Ammon's horn (tissue), 1 donor: ENCODE data around the gene NOBOX.
"Not testable (repeated sequence)": the region's sequence is repeated elsewhere in the genome, so short reads cannot be mapped to it uniquely, and the experiment has no call there.

Source experiments
- DNase-seq: peaks from one replicate; pipeline ENCODE4 v3.0.0-alpha.2; 2016; ENCODE audit warnings: low spot score

Gene NOBOX

GRCh38 chr7:144391014-144391413 is 12.5 kb downstream of the NOBOX start:
- DNase-seq, result no peak

DNA sequence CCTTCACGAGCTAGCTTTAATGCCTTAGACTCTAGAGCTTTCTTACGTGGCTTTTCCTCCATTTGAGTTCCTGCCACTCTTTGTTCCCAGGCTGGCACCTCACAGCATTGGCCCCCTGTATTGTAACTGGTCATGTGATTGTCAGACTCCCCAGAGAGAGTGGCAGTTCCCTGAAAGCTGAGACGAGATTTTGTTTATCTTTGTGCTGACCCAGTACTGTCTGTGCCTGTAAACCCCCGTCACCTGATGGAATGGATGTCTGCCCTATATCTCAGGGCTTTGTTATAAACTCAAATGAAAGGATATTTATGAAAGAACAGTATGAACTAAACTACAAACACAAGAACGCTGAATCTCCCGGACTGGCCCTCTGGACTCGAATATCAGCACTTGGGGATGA is 13.0 kb downstream of the NOBOX start:
- DNase-seq, result no peak

DNA sequence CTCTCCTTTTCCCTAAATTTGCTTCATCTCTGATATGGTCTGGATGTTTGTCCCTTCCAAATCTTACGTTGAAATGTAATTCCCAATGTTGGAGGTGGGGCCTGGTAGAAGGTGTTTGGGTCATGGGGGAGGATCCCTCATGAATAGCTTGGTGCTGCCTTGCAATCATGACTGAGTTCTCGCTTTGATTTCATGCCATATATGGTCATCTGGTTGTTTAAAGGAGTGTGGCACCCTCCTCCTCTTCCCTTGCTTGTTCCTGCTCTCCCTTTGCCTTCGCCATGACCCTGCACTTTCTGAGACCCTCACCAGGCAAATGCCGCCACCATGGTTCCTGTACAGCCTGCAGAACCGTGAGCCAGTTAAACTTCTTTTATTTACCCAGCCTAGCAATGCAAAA is 14.5 kb downstream of the NOBOX start:
- DNase-seq, result no peak

- DNase-seq, result no peak
Observed at GRCh38 chr7:144386741-144387140, 16.8 kb downstream of the NOBOX start.

DNA sequence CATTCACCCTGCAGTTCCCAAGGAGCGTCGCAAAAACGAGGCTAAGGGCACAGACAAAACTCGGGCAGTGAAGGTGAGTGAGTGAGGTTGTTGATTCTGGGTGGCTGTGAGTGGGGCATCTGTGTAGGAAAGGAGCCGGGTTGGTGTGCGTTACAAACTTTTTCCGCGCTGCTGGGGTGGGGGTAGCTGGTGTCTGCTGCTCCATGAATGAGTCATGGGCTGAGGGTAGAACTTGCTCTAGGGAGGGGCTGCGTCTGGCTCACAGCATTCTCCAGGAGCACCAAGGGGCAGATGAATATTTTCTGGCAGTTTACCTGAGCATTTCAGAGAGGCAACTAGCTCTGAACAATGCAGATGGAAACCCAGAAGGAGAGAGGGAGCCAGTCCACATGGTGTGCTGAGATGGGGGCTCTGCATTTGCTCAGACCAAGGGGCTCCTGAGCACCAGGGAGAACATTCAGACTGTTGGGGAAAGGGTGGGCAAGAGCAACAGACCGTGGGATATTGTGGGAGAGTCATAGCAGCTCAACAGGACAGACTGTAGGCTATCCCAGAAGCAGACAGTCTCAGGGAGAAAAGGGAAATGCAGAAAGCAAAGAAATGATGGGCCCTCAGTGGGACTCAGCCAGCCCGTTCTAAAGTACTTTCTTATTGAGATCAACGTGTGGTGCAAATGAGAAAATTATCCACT is 18.8 kb downstream of the NOBOX start:
- no peak for DNase-seq

GRCh38 chr7:144384071-144384470 is 19.4 kb downstream of the NOBOX start:
- no peak for DNase-seq

GRCh38 chr7:144379776-144380384 is 23.6 kb downstream of the NOBOX start:
- no peak for DNase-seq

GRCh38 chr7:144378651-144379050 is 24.8 kb downstream of the NOBOX start:
- DNase-seq, result no peak

DNA sequence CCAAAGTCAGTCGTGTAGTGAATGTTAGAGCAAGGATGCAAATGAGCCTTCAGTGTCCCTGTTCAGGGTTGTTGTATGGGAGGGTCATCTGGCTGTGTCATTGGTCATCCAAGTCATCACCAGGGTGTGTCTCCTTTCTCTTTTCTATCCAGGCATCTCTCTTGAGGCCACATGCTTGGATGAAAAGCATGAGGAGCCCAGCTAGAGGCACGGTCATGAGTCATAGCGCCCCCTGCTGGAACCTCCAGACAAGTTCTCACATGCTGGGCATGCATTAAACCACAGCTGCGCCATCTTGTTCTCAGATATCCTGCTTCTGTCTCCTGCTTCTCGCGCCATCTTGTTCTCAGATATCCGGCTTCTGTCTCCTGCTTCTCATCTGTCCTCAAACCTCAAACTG is 34.3 kb downstream of the NOBOX start:
- not testable (repeated sequence) for DNase-seq

DNA sequence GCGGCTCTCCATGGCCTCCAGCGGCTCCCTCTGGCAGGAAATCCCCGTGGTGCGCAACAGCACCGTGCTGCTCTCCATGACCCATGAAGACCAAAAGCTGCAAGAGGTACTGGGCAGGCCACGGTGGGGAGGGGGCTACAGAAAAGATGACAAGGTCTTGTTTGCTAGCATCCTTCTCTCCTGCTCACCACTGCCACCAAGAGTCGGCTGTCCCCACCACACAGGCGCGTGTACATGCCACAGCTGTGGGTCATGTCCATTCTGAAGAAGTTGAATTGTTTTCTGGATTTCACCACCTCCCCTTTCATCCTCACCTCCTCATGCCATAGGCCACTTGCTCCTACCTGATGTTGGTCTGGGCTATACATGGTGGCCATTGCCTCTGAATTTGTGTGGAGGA is 36.2 kb downstream of the NOBOX start:
- not testable (repeated sequence) for DNase-seq

- DNase-seq, result not testable (repeated sequence)
Observed at GRCh38 chr7:144365523-144365922, 38.0 kb downstream of the NOBOX start.

DNA sequence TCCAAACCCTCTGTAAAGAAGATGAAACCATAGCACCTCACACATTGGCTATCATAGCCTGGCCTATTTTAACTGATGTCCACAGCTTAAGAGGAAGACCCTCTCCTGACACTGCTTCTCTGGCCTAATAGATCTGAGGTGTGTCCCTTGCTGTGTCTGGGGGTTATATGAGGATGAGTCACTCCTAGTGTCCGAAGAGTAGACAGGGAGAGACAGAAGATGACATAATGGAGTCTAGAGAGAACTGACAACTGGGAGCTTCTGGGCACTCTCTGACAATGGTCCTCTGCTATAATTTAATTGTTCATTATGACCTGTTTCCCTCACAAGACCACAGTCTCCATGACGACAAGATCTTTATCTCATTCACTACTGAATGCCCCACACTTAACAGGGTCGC is 41.4 kb downstream of the NOBOX start:
- not testable (repeated sequence) for DNase-seq

DNA sequence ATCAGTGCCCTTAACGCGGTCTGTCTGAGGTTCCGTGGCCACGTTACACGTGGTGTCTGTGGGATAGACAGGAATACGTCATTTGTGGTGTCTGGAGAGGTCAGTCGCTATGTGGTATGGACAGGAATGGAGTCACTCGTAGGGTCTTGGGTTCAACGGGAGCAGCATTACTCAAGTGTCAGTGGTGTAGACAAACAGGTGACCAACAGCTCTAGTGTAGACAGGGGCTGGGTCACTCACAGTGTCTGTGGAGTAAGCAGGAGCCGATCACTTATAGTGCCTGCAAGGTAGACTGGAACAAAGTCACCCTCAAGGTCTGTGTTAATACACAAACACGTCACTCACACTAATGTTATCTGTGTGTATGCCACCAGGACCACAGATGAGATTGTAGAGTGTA is 46.6 kb downstream of the NOBOX start:
- DNase-seq, result not testable (repeated sequence)

DNA sequence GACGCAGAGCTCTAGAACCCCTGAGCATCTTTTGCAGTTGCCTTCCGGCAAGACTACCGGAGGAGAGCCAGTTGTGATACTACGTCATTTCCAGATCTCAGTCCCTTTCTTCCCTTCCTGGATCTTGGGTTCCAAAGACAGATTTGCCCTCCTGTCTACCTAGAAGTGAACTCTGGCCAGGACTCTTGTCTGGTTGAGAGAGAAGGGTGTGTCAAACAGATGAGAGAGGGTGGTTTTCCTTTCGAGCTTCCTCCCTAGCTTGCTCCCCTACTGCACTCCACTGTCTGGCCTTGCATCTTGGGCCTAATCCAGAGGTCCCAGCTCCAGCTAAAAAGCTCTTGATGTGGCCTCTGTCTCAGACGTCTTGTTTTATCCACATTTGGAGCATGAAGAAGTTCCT is 47.3 kb downstream of the NOBOX start:
- not testable (repeated sequence) for DNase-seq

GRCh38 chr7:144355176-144355822 is 48.2 kb downstream of the NOBOX start, which contains the start of gene ARHGEF5:
Gene ARHGEF5 (plus strand): TSS chr7:144355402. CDS start chr7:144362670, 7,268 bp downstream.
- DNase-seq, result not testable (repeated sequence)

GRCh38 chr7:144351667-144352066 is 51.8 kb downstream of the NOBOX start:
- DNase-seq, result peak; percentile 1

GRCh38 chr7:144348625-144349024 is 54.9 kb downstream of the NOBOX start:
- DNase-seq, result not testable (repeated sequence)
